ENCODE results near the gene ZNF778. TPM values are rescaled to one million over a fixed set of nuclear protein-coding genes. Genes with fewer than 3 reads are reported as not detected.

Gene ZNF778
- total RNA-seq, 1 experiment from 2014 or later = 16.4 TPM

DNA sequence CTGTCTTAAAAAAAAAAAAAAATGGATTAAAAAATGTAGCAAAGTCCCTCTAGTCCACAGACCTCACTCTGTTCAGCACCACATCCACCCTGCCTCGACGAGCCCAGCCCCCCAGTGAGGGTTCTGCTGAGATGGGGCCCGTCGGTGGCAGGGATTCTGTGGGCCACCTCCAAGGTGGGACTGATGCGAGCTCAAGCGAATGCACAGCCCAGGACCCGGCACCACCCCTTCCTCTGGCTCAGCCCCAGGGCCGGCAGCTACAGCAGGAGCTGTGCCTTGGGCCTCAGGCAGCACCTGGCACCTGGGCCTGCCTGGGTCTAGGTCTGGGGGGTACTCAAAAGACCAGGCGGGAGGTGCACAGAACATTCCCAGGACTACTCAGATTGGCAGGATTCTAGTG is 59.5 kb downstream of the ZNF778 start:
- Histone ChIP-seq H3K4ac (ENCODE audit: low read depth, low read length) (no peak overlapping the region), H4K91ac (ENCODE audit: insufficient read length, low read depth, low read length) (no peak overlapping the region), H3K18ac (ENCODE audit: insufficient read length, low read depth, low read length) (no peak overlapping the region), H2AFZ (ENCODE audit: low read length) (no peak overlapping the region), H3K27ac (ENCODE audit: insufficient read length, low read depth, low read length) (no peak overlapping the region), H3K79me1 (ENCODE audit: insufficient read depth, low read depth, low read length, poor library complexity, severe bottlenecking) (peaks cover 3% of the 10 kb centered on the region), H3K9me3 (ENCODE audit: control insufficient read depth, low read depth, low read length) (no peaks in the 10 kb centered on the region), H3K23ac (ENCODE audit: insufficient read length, low read depth, low read length) (no peak overlapping the region), H2BK15ac (ENCODE audit: low read depth, low read length) (no peak overlapping the region), H2BK20ac (ENCODE audit: low read depth, low read length, poor library complexity, severe bottlenecking) (no peak overlapping the region), H4K5ac (ENCODE audit: insufficient read length, low read depth, low read length) (no peak overlapping the region), H3K23me2 (ENCODE audit: insufficient read length, low read depth, low read length, poor library complexity, severe bottlenecking) (no peaks in the 10 kb centered on the region), H3T11ph (ENCODE audit: low read length) (no peak overlapping the region), H4K8ac (replicated peaks; ENCODE audit: insufficient read length, low read depth, low read length) (no peak overlapping the region), H2AK5ac (ENCODE audit: insufficient read length, low read length) (no peak overlapping the region), H2BK120ac (ENCODE audit: low read depth, low read length, poor library complexity, severe bottlenecking) (no peak overlapping the region), H2BK12ac (ENCODE audit: insufficient read length, low read depth, low read length) (no peak overlapping the region), H3K56ac (ENCODE audit: insufficient read length, low read depth, low read length) (no peak overlapping the region), H4K20me1 (ENCODE audit: control insufficient read depth, insufficient read depth, insufficient read length) (no peaks in the 10 kb centered on the region), H3K4me1 (ENCODE audit: insufficient read depth, low read length) (no peaks in the 10 kb centered on the region), H3K79me2 (ENCODE audit: insufficient read depth, low read length) (no peaks in the 10 kb centered on the region; the same call in 1 of the 2 replicates), H3K4me2 (ENCODE audit: insufficient read depth, insufficient read length, low read length) (no peak overlapping the region), H3K14ac (ENCODE audit: insufficient read depth, low read length) (no peak overlapping the region), H3K9ac (ENCODE audit: extremely low read depth, insufficient read length, low read length) (no peak overlapping the region), H2BK5ac (ENCODE audit: insufficient read length, low read length) (no peak overlapping the region), H3K27me3 (ENCODE audit: insufficient read depth, low read length) (no peaks in the 10 kb centered on the region)
- H3K4me3 Mint-ChIP-seq = no peak overlapping the region
- H3K27ac Mint-ChIP-seq = peak overlapping the region in 2 of 3 experiments; percentile 52 to 59; a peak in 3 of 7 replicates
- TF ChIP-seq, protein P1, sequence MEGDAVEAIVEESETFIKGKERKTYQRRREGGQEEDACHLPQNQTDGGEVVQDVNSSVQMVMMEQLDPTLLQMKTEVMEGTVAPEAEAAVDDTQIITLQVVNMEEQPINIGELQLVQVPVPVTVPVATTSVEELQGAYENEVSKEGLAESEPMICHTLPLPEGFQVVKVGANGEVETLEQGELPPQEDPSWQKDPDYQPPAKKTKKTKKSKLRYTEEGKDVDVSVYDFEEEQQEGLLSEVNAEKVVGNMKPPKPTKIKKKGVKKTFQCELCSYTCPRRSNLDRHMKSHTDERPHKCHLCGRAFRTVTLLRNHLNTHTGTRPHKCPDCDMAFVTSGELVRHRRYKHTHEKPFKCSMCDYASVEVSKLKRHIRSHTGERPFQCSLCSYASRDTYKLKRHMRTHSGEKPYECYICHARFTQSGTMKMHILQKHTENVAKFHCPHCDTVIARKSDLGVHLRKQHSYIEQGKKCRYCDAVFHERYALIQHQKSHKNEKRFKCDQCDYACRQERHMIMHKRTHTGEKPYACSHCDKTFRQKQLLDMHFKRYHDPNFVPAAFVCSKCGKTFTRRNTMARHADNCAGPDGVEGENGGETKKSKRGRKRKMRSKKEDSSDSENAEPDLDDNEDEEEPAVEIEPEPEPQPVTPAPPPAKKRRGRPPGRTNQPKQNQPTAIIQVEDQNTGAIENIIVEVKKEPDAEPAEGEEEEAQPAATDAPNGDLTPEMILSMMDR (conservative IDR thresholded peaks at IDR 0.05) = no peak
- no peak for DNase-seq
- no peaks in the 10 kb centered on the region for H3K27me3 Mint-ChIP-seq (ENCODE audit: low read depth)
- peaks cover 23 to 69% (median 69%) of the 10 kb centered on the region in 3 experiments for H3K36me3 Mint-ChIP-seq (ENCODE audit: insufficient read depth in 1 of 3, low read depth in 3 of 3)
- H3K4me1 Mint-ChIP-seq = no peaks in the 10 kb centered on the region
- H3K9me3 Mint-ChIP-seq = no peaks in the 10 kb centered on the region
- WGBS (ENCODE audit: extremely low coverage, insufficient read length, low lambda C conversion rate) = no CpG with 5 or more reads among the region's 9 CpGs
